Neuron (in vitro differentiated cells): ENCODE data around the gene MFAP4.

Experiments
- H2AFZ ChIP-seq: one replicate; pipeline ENCODE4 v1.6.1; 2013; ENCODE audit warnings: low read depth, mild to moderate bottlenecking, inconsistent platforms, low read length, moderate library complexity
- H3K27me3 ChIP-seq: one replicate; pipeline ENCODE4 v1.6.1; 2013; ENCODE audit warnings: low read length; ENCODE audit not compliant: insufficient read depth
- H3K36me3 ChIP-seq: one replicate; pipeline ENCODE4 v1.6.1; 2013; ENCODE audit warnings: low read length; ENCODE audit not compliant: insufficient read depth
- H3K4me1 ChIP-seq: one replicate; pipeline ENCODE4 v1.6.1; 2013; ENCODE audit warnings: low read length; ENCODE audit not compliant: insufficient read depth
- H3K4me3 ChIP-seq: 2 replicates; pipeline ENCODE4 v1.5.1; 2013; ENCODE audit warnings: mild to moderate bottlenecking, low read length, moderate library complexity
- H3K9me3 ChIP-seq: one replicate; pipeline ENCODE4 v1.6.1; 2013; ENCODE audit warnings: low read length

The MFAP4 gene

DNA sequence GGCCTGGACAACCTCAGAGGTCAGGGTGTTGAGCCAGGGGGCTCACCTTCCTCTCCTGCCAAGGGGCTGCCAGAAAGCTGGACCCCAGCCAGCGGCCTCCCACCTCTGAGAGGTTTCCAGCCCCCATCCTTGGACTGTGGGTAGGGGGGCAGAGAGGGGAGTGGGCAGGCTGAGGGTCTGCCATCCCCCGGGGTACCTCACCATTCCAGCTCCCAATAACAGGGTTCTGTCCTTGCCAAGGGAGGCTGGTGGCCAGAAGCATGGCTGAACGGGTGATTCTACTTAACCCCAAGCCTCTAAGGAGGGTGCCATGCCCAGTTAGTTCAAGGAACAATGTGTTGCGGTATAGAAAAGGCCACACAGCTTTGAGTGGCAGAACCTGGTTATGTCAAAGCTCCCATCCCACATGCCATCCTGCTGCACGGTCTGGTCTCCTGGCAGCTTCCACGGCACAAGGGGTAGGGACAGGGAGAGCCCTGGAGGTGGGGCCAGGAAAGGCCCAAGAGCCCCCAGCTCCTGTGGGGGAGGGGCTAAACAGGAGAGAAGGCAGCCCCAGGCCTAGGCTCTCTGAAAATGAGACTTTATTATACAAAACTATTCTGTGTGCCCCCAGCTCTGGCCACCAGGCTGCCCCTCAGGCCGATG is 44.3 kb downstream of the MFAP4 start:
- H3K27me3 ChIP-seq: no peaks in the 10 kb centered on the region
- no peak overlapping the region for H3K4me3 ChIP-seq
- H3K36me3 ChIP-seq: no peaks in the 10 kb centered on the region
- no peak overlapping the region for H2AFZ ChIP-seq
- H3K9me3 ChIP-seq: no peaks in the 10 kb centered on the region
- H3K4me1 ChIP-seq: peaks cover 20% of the 10 kb centered on the region

DNA sequence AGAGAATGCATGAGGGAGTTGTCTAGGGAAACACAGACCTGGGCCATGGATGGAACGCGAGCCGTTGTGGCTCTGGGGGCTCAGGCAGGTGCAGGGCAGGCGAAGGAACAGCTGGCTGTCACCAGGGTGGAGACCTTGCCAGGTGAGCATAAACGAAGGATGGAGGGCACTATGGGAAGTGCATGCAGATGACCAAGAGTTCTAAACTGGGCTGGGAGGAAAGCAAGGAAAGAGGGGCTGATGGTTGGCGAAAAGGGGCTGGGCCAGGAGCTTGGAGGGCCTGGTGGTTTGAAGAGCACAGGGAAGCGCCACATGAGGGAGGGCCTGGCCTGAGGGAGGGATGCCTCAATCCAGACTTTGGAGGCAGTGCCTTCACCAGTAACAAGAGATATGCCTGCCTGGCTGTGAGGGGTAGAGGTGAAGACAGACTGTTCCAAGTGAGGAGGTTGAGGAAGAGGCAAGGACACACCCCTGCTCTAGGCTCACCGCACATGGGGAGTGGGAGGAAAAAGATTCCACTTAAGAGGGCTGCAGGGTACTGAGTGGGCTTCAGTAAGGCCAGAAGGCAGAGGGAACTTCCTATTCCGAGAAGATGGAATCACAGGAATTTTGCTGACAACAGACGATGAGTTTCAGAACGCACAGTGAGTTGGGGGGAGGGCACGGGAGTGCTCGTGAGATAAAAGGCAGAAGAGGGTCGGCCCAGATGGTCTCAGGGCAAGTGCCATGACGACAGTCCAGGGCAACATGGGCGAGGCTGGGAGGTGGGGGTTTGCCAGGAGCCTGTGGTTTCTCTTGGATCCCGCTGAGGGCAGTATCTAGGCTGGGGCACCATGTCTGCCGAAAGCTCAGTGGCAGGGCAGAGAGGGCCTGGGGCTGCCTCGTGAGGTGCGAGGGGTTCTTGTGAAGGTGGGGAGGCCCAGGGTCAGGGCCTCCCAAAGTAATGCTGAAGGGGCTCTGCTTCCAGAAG is 45.1 kb downstream of the MFAP4 start:
- Histone ChIP-seq H3K4me3 (no peak overlapping the region), H3K27me3 (no peaks in the 10 kb centered on the region), H3K4me1 (peaks cover 16% of the 10 kb centered on the region), H2AFZ (no peak overlapping the region), H3K9me3 (no peaks in the 10 kb centered on the region), H3K36me3 (no peaks in the 10 kb centered on the region)

DNA sequence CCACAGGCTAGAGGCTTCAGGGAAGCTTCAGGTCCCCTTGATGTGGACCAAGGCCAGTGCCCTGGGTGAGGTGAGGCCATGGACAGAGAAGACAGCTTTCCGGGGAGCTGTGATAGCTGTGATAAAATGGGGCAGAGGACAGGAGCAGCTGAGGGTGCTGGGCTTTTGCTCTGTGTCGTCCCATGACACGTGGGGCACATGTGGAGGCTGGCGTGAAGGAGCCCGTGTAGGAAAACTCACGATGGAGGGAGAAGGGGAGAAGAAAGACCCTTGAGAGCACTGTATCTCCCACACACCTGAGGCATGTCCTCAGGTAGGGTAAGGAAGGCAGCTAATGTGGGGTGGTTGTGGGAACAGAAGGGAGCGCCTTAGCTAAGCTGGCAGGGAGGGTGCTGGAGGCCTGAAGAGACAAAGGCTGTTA is 45.8 kb downstream of the MFAP4 start:
- Histone ChIP-seq H3K4me1 (peaks cover 12% of the 10 kb centered on the region), H3K4me3 (no peak overlapping the region), H3K27me3 (no peaks in the 10 kb centered on the region), H3K36me3 (no peaks in the 10 kb centered on the region), H2AFZ (no peak overlapping the region), H3K9me3 (no peaks in the 10 kb centered on the region)

DNA sequence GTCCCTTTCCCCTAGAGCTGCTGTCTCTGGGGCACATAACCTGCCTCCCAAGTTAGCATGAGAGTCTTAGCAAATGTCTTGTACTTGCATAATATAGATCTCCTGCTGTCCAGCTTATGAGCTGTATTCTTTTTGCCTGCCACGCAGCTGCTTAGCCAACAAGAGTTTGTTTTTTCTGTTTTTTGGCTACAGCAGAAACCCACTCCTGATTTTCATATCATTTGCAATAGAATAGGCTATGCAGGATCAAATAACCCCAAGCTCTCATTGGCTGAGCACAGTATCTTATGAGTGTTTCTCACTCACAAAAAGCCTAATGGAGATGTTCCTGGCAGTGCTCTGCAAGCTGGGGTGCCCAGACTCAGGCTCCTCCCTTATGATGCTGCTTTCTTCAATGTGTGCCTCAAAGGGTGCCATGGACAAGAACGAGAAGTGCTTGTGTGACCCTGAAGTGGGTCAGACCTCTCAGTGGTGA is 47.6 kb downstream of the MFAP4 start:
- no peaks in the 10 kb centered on the region for H3K9me3 ChIP-seq
- H3K36me3 ChIP-seq: no peaks in the 10 kb centered on the region
- no peak overlapping the region for H3K4me3 ChIP-seq
- no peak overlapping the region for H2AFZ ChIP-seq
- no peaks in the 10 kb centered on the region for H3K27me3 ChIP-seq
- H3K4me1 ChIP-seq: peaks cover 12% of the 10 kb centered on the region

DNA sequence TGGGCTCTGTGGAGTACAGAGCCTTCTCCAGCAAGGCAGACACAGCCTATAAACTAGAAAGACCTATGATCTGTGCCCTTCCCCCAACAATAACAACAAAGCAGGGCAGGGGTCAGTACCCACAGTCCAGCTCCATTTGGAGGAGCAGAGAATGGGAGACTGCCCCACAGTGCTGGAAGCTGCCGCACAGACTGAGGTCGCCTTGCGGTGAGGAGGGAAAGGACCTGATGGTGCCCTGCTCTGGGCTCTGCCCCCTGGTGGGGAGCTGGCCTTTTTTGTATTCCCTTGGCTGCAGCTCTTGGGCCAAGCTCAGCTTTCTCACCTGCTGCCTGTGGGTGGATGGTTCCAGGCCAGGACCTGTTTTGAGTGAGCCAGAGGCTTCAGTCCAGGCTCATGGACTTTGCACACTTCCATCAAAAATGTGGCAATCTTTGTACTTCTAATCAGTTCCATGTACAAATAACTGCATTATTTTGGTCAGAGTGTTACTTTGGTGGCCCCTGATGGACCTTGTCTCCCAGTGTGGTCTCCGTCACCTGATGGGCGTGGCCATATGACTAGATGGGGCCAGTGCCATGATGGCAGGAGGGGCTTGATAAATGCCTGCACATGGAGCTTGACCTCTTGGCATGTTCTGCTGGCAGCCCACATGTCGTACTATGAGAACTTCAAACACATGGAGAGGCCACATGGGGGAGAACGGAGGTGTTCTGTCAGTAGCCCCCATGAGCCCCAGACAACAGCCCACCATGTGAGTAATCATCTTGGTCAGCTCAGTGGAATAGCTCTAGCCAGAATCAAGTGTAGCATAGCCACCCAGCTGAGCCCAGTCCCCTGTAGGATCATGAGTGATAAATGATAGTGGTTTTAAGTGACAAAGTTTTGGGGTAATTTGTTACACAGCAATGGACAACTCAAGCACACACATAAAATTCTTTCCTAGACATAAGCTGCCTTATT is 48.7 kb downstream of the MFAP4 start:
- Histone ChIP-seq H3K9me3 (no peaks in the 10 kb centered on the region), H3K4me3 (no peak overlapping the region), H3K36me3 (peaks cover 5% of the 10 kb centered on the region), H3K4me1 (peaks cover 12% of the 10 kb centered on the region), H2AFZ (no peak overlapping the region), H3K27me3 (no peaks in the 10 kb centered on the region)

DNA sequence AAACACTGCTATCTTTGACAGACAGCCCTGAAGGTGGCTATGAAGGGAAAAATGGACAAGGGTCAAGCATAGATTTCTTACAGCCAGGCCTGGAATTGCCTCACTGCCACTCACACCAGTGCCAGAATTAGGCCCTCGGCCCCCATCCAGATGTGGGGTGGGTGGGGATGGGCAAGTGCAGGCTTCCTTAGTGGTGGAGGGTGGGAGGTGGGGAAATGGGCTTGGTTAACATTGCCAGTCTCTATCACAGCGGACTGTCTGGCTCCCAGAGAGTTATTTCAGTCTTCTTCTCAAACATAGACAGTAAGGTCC is 49.3 kb downstream of the MFAP4 start:
- Histone ChIP-seq H3K9me3 (no peaks in the 10 kb centered on the region), H3K36me3 (peaks cover 10% of the 10 kb centered on the region), H2AFZ (no peak overlapping the region), H3K4me1 (peaks cover 12% of the 10 kb centered on the region), H3K4me3 (no peak overlapping the region), H3K27me3 (no peaks in the 10 kb centered on the region)

DNA sequence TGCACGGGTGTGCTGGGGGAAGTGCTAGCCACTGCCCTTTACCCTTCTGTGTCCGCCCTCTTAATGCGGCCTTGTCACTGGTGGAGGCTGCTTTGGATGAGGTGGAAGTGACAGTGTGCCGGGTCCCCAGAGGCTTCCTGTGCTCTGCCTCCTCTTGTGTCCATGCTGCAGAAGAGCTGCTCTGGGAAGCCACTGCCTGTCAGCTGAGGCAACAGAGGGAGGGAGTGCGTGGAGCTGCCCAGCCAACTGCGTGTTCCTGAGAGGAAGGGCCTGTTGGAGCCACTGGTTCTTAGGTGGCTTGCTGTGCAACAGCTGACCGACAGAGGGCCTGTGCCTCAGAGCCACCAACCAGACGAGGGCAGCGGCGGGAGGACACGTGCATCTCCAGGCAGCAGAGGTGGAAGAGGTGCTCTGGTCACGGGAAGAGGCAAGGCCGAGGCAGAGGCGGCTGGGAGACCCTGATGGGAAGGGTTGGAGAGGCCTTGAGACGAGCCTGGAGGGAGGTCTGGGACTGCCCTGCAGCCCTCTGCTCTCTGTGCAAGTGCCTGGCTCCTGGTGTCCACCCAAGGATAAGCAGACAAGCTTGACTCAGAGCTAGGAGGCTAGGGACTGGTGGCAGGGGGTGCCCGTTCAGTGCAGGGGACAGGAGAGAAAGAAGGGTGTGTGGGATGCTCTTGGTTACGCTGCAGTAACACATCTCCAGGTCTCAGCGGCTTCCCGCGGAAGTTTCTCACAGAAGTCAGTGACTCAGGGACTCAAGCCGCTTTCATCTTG is 49.9 kb downstream of the MFAP4 start:
- no peaks in the 10 kb centered on the region for H3K27me3 ChIP-seq
- H2AFZ ChIP-seq: no peak overlapping the region
- no peaks in the 10 kb centered on the region for H3K9me3 ChIP-seq
- peaks cover 8% of the 10 kb centered on the region for H3K4me1 ChIP-seq
- no peak overlapping the region for H3K4me3 ChIP-seq
- H3K36me3 ChIP-seq: peaks cover 10% of the 10 kb centered on the region

DNA sequence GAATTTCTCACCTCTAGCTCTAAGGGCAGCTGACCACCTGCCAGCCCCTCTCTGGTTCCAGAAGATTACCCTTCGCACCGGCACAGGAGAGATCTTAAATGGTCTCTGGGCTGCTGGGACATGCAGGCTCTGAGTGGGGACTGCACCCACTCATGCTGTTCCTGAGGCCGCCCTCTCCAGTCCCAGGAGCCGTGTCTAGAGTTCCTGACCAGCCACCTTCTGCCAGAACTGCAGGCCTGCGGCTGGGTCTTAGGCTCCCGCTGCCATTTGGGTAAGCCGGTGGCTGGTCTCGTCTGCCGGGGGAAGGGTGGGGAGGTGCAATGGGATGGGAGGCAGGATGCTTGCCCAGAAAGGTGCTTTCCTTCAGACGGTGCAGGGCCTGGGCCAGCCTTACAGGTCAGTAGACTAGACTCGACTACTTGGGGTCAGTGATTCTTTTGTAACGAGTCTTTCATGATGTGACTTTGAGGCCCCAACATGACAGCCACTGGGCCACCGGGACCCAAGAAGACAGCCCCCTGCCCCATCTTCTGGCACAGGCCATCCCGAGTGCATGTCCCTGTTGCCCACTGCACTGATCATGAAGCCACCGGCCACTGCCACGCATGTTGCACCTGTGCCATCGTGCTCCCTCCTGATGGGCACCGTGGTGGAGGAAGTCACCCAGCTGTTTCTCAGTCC is 50.9 kb downstream of the MFAP4 start:
- H3K4me3 ChIP-seq: no peak overlapping the region
- peaks cover 10% of the 10 kb centered on the region for H3K36me3 ChIP-seq
- H3K4me1 ChIP-seq: peaks cover 15% of the 10 kb centered on the region
- no peak overlapping the region for H2AFZ ChIP-seq
- no peaks in the 10 kb centered on the region for H3K9me3 ChIP-seq
- H3K27me3 ChIP-seq: no peaks in the 10 kb centered on the region

DNA sequence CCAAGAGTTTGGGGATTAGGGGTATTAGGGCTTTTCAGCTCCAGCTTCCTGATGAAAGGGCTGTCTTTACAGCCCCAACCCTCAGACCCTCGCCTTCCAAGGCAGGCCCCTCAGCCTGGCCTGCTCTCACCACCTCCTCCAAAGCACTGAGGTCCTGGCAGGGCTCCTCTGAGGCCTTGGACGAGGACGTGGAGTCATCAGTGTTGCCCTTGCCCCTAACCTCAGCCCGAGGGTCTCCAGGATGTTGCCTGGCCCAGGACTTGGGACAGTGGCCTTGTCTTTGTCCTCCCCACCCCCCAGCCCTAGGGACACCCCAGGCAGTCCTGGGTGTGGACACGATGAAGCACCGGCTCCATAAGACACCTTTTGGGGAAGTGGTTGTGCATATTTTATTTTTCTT is 52.7 kb downstream of the MFAP4 start:
- H3K4me1 ChIP-seq: peaks cover 25% of the 10 kb centered on the region
- no peaks in the 10 kb centered on the region for H3K9me3 ChIP-seq
- no peak overlapping the region for H3K4me3 ChIP-seq
- no peaks in the 10 kb centered on the region for H3K27me3 ChIP-seq
- peaks cover 10% of the 10 kb centered on the region for H3K36me3 ChIP-seq
- no peak overlapping the region for H2AFZ ChIP-seq

DNA sequence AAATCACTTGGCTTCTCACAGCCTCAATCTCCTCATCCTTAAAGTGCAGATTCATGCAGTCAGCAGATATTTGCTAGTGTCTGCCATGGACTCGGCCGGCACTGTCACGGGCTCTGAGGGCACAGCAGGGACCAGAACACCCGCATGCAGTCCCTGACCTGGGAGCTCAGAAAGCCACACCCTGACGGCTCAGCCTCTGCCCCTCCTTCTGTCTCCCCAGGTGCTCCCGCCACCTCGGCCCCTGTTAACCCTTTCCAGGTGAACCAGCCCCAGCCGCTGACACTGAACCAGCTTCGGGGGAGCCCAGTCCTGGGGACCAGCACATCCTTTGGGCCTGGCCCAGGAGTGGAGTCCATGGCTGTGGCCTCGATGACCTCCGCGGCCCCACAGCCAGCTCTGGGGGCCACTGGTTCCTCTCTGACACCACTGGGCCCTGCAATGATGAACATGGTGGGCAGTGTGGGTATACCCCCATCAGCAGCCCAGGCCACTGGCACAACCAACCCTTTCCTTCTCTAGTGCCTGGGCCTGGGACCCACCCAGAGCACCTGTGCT is 53.2 kb downstream of the MFAP4 start:
- Histone ChIP-seq H3K4me1 (peaks cover 25% of the 10 kb centered on the region), H3K36me3 (peaks cover 10% of the 10 kb centered on the region), H2AFZ (no peak overlapping the region)

More for the DNA sequence above, 53.2 kb downstream of the MFAP4 start:
- Histone ChIP-seq H3K9me3 (no peaks in the 10 kb centered on the region), H3K4me3 (no peak overlapping the region), H3K27me3 (no peaks in the 10 kb centered on the region)
